GM18517 (cell line): Measurements from ENCODE around the gene HNRNPAB.
"Not testable (repeated sequence)": the region's sequence is repeated elsewhere in the genome, so short reads cannot be mapped to it uniquely, and the experiment has no call there.

Experiments used
- ATAC-seq: cut with Tn5 transposase; IDR thresholded peaks from one replicate; pipeline ENCODE4 v1.9.1; 2021; ENCODE audit warnings: mild to moderate bottlenecking, moderate library complexity; ENCODE audit not compliant: unreplicated experiment

Gene HNRNPAB

DNA sequence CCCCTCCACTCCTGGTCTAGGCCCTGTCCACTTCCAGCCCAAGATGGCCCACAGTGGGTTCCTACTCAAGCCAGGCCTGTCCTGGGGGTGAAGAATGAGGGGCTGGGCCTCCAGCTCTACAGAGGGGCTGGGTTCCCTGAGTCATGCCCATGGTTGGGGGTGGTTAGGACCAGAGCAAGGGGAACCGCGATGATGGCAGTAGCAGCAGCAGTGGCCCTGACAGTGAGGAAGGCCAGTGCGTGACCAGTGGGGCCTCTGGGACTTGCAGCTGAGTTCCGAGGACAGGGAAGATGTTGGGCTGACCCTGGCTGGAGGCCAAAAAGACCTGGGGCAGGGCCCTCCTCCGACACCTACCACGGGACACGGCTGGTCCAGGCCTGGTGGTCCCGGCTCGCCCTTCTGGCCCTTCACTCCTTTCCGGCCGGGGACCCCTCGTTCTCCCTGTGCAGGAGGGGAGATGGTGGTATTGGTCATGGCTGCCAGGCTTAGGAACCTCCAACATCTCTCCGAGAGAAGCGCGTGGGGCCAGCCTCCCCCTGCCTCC, 37.4 kb downstream of the HNRNPAB start:
- no peak for ATAC-seq

DNA sequence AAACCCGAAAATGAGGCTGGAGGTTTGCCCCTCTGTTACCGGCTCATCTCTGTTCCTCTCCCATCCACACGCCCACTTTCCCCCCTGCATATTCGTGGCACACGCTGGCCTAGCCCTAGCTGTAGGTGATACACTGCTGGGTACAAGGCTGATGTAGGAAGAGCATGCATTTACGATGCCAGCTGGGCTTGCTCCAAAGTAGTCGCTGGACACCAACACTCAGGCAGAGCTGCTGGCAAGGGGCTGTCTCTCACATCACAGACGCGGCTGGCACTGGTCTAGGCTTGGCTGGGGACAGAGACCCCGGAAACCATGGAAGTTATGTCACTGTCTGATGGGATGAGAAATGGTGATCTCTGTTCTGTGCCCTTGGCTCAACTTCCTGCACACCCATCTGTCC, 38.1 kb downstream of the HNRNPAB start:
- ATAC-seq = no peak

DNA sequence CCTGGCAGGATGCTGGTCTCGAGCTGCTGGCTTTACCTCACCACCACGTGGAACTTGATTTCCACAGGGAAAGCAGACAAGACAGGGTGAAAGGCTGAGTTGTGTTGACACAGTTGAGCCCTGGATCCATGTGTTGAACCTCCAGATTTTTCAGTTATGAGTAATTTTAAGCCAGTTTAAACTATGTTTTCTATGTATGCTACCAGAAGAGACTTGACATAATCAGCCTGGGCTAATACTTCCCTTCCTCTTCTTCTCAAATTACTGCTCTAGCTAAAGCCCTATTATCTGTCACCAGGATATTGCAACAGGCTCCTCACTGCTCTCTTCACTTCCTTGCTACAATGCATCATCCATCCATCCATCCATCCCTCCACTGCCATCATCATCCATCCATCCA, 40.2 kb downstream of the HNRNPAB start:
- ATAC-seq = no peak

DNA sequence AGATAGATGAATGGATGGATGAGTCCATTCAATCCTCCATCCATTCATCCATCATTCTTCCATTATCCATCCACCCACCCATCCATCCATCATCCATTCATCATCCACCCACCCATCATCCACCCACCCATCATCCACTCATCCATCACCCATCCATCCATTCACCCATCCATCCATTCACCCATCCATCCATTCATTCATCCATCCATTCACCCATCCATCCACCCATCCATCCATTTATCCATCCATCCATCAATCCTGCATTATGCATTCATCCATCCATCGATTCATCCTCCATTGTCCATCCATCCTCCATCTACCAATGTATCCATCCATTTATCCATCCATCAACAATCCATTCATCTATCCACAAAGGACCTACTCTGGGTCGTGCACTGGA, 41.1 kb downstream of the HNRNPAB start:
- no peak for ATAC-seq

DNA sequence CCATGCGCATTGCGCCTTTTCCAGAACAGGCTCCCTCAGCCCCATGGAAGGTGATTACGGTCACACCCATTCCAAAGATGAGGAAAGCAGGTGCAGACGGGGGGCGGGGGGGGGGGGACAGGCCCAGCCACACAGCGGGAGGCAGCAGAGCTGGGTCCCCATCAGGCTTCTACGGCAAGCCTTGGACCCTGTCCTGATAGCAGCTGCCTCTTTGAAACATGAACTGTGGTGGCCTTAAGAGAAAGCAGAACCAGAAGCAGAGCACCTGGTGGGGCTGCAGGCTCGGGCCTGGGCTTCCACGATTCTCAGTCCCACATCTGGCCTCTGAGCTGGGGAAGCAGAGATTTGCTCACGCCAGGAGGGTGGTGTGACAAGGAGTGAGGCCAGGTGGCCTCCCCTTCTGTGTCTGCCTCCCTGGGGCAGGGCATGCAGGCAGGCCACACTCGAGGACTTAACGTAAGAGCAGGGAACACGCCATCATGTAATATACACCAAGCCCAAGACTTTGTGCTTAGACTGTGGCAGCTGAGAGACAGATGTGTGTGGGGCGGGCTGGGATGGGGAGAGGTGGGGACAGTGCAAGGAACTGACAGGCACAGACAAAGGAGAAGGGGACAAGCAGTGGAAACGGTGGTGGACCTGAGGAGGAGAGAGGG, 42.4 kb downstream of the HNRNPAB start:
- ATAC-seq = no peak

DNA sequence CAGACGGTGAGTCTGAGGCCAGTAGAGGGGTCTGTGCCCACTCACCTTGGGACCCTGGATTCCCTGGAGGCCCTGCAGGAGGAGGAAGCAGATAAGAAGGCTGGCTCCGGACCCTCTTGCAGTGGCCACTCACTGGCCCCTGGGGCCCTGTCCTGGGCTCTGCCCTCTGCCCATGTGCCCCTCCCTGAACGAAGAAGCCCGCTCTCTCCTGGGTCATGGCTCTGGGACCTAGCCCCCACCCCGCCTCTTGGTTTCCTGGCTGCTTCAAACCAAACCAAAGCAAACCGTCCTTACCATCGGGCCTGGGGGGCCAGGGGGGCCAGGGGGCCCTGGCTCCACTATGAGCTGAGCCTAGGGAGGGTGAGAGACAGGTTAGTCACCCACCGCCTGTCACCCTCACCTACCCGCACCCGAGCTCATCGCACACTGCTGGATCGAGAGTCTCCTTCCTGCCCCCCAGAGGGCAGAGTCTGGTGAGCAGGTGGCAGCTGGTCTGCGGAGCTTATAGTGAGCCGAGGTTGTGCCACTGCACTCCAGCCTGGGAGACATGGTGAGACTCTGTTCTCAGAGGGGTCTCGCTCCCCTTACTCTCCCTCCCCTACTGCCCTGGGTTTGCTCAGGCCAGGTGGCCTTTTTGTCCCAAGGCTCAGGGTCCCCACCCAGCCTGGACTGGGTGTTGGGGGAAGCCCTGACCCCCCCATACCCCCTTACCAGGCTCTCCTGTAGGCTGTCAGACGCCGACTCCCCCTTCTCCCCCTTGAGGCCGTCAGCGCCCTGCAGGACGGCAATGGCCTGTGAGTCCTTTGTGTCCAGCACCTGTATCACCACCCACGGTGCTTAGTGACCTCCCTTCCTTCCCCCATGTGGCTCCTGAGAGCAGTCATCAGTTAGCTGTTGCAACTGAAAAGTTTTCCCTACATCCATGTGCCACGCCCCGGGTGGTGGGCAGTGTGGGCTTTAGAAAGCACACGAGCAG, 43.4 kb downstream of the HNRNPAB start:
- no peak for ATAC-seq

DNA sequence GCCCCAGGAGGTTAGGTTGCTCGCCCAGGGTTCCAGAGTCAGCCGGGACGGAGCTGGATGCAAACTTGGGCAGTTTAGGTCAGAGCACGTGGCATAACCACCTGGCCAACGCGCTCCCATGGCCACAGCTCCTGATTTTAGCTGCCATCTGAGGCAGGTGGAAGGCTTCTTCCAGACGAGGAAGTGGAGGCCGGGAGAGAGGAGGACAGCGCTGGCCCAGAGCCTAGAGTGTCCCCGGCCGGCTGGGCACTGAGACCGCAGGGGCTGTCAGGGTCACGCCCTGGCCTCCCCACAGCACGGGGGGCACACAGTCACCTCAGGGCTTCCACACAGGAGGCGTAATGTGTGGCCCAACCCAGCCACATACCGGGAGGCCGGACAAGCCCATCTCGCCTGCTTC, 44.4 kb downstream of the HNRNPAB start:
- ATAC-seq = no peak

DNA sequence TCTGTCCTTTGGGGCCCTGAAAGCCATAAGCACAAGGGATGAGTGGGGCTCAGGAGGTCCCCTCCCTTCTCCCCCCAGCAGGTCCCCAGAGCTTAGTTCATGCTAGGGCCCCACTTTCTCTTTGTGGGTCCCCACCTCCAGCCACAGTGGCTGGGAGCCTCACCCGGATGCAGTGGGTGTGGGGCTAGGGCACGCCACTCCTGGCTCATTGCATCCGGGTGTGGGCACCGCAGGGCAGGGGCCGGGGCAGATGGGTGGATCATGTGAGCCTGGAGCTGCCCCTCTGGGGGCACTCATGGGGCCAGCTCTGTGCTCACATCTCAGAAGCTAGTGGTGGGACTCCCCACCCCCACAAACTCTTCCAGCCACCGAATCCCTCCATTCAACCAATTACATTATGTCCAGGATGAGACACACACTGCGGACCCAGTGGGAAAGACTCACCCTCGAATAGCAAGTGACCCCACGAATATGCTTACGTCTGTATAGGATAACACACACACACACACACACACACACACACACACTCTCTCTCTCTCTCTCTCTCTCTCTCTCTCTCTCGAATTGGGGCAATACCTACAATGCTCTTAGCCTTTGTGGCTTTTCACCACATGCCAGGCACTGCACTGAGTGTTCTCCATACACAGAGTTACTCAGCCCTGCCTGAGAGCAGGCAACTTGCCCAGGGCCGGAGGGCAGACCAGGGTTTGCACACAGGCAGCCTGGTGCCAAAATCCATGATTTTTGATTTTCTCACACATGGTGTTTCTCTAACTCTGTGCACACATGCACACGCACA, 45.1 kb downstream of the HNRNPAB start:
- ATAC-seq = no peak

DNA sequence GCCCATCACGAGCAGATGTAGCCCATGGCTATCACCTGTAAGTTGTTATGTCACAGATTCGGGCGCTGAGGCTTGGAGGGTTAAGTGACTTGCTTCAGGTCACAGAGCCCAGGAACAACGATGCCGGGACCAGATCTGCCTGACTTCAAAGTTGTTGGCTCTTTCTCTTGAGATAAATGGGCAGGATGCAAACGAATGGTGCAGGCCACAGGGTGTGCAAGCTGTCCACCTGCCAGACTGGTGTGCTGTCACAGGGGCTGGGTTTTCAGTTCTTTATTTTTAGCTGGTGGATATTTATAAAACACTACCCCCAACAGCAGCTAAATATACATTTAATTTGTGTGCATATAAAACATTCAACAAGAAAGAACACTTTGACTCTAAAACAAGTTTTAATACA, 45.9 kb downstream of the HNRNPAB start:
- ATAC-seq = no peak

DNA sequence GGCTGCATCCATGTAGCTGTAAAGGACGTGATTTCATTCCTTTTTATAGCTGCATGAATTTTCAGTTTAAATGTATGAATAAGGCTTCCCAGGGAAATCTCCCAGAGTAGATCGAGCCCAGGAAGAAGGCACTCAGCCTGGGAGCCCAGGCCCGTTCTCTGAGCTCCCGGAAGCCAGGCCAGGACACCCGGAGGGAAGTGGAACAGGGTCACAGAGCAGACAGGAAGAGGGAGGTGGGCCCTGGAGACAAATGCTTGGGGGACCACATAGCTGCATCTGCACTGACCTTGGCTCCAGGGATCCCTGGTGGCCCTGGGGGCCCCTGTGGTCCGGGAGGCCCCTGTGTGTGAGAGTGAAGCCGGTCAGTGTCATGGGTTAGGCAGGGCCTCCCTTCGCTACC, 47.9 kb downstream of the HNRNPAB start:
- no peak for ATAC-seq

DNA sequence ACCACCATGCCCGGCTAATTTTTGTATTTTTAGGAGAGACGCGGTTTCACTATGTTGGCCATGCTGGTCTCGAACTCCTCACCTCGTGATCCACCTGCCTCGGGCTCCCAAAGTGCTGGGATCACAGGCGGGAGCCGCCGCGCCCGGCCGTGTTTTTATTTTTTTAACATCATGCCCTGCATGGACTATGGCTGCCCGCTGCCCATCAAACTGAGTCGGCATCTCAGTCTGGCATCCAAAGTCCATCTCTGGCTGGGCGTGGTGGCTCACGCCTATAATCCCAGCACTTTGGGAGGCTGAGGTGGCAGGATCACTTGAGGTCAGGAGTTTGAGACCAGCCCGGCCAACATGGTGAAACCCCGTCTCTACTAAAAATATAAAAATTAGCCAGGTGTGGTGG, 49.3 kb downstream of the HNRNPAB start:
- ATAC-seq = not testable (repeated sequence)

DNA sequence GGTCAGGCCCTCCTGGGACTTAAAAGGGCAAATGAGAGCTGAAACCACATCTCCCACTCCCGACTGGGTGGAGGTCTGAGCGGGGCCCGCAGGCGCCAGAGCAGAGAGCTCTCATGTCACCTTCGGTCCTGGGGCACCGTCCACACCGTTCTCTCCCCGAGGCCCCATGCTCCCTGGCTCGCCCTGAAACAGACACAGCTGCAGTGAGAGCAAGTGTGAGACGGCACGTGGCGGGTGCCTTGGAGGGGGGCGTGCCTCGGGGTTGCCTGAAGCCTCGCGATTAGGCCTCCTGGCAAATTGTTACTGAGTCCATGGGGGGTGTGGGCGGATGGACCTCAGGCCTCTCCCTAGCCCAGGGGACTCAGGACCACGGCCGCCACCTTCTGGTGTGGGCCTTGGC, 52.4 kb downstream of the HNRNPAB start:
- ATAC-seq = no peak

DNA sequence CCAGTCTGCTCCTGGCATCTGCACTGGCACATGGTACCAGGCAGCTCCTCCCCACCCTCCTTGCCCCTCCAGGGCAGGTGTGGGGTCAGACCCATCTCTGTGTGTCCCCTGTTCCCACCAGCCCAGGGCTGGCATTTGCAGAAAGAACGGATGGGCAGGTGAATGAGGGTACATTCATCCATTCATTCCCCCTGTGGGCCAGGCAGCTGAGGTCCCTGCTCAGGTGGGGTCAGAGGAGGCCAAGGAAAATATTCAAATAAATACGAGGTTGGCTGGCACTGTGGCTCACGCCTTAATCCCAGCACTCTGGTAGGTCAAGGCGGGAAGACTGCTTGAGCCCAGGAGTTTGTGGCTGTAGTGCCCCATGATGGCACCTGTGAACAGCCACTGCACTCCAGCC, 53.3 kb downstream of the HNRNPAB start:
- ATAC-seq = no peak

DNA sequence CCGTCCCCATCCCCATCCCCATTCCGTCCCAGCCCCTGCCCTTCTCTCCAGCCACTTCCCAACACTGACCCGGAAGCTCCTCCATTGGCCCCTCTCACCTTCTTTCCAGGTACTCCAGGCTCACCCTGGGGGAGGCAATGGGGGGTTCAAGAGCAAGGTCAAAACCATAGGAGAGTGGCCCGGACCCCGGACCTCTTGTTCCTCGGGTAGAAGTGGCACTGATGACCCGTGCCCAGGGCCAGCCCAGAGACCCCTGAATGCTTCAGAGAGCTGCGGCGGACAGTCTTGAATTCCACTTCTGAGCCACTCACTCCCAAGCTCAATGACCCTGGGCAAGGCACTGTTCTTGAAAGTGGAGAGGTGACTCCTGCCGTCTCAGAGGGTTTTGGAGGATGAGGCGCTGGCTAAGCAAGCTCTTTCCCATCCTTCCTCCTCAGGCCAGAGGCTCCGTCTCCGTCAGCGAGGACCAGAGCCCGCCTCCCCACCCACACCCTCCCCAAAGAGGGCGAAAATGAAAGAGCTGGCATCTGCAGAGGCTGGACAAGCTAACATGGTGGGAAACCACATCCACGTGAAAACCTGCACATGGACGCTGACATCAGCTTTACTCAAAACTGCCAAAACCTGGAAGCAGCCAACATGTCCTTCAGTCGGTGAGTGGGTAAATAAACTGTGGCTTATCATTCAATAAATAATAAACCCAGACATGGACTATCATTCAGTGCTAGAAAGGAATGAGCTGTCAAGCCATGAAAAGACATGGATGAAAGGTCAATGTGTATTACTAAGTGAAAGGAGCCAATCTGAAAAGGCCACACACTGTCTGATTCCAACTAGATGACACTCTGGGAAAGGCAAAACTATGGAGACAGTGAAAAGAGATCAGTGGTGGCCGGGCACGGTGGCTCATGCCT, 55.5 kb downstream of the HNRNPAB start:
- no peak for ATAC-seq
